ENCODE results near the gene ATG13. TPM values are rescaled to one million over a fixed set of nuclear protein-coding genes. Genes with fewer than 3 reads are reported as not detected.
A peak's percentile ranks its signal among the peaks of the same experiment; 100 is the strongest.

The ATG13 gene
- total RNA-seq, 2 donors from 2014 or later, result 96.4 to 130 TPM

- no peak for TF ChIP-seq CTCF (conservative IDR thresholded peaks at IDR 0.05)
- H3K27me3 Mint-ChIP-seq (ENCODE audit: insufficient read depth), result no peaks in the 10 kb centered on the region
- H3K27ac ChIP-seq (ENCODE audit: low read depth, low read length), result no peak overlapping the region
- H3K9me3 Mint-ChIP-seq, result no peaks in the 10 kb centered on the region
- H3K36me3 Mint-ChIP-seq (ENCODE audit: low read depth), result peaks cover 62% of the 10 kb centered on the region
- peak; percentile 42 for DNase-seq
- H3K4me1 Mint-ChIP-seq, result no peaks in the 10 kb centered on the region
- no peak overlapping the region for H3K4me3 Mint-ChIP-seq
- H3K4me3 ChIP-seq (ENCODE audit: low read length), result no peak overlapping the region
- no peaks in the 10 kb centered on the region for H3K27me3 ChIP-seq (ENCODE audit: control insufficient read depth, insufficient read depth, low read length, poor library complexity, severe bottlenecking)
- peaks cover 65% of the 10 kb centered on the region for H3K36me3 ChIP-seq (ENCODE audit: control insufficient read depth, insufficient read depth, low read length)
- no peak overlapping the region for H3K9ac ChIP-seq (ENCODE audit: extremely low read depth, low read length, poor library complexity, severe bottlenecking)
- no peak overlapping the region for H3K27ac Mint-ChIP-seq
- H3K9me3 ChIP-seq (ENCODE audit: control insufficient read depth, low read length), result peaks cover 7% of the 10 kb centered on the region
- no peaks in the 10 kb centered on the region for H3K4me1 ChIP-seq (ENCODE audit: control insufficient read depth, insufficient read depth, low read length)
- 85 to 97% methylated on average over 4 to 5 of the region's 6 CpGs for WGBS, 2 experiments (ENCODE audit: insufficient coverage in 1 of 2, insufficient read length in 1 of 2)
Observed at GRCh38 chr11:46628961-46629360, 11.6 kb downstream of the ATG13 start.

GRCh38 chr11:46630237-46630636, 12.9 kb downstream of the ATG13 start:
- Histone ChIP-seq H3K27me3 (ENCODE audit: control insufficient read depth, insufficient read depth, low read length, poor library complexity, severe bottlenecking) (no peaks in the 10 kb centered on the region), H3K9ac (ENCODE audit: extremely low read depth, low read length, poor library complexity, severe bottlenecking) (no peak overlapping the region), H3K36me3 (ENCODE audit: control insufficient read depth, insufficient read depth, low read length) (peaks cover 52% of the 10 kb centered on the region), H3K9me3 (ENCODE audit: control insufficient read depth, low read length) (peaks cover 6% of the 10 kb centered on the region), H3K4me3 (ENCODE audit: low read length) (no peak overlapping the region), H3K4me1 (ENCODE audit: control insufficient read depth, insufficient read depth, low read length) (no peaks in the 10 kb centered on the region), H3K27ac (ENCODE audit: low read depth, low read length) (no peak overlapping the region)
- Mint-ChIP-seq H3K36me3 (ENCODE audit: low read depth) (peaks cover 51% of the 10 kb centered on the region), H3K9me3 (no peaks in the 10 kb centered on the region), H3K27me3 (ENCODE audit: insufficient read depth) (no peaks in the 10 kb centered on the region), H3K27ac (no peak overlapping the region), H3K4me3 (no peak overlapping the region), H3K4me1 (no peaks in the 10 kb centered on the region)
- no peak for TF ChIP-seq CTCF (conservative IDR thresholded peaks at IDR 0.05)
- WGBS, 2 experiments (ENCODE audit: insufficient coverage in 1 of 2, insufficient read length in 1 of 2), result 100% methylated on average over 1 of the region's 1 CpG
- no peak for DNase-seq

- H3K4me1 Mint-ChIP-seq, result peaks cover 8% of the 10 kb centered on the region
- DNase-seq, result peak; percentile 19
- Histone ChIP-seq H3K36me3 (ENCODE audit: control insufficient read depth, insufficient read depth, low read length) (peaks cover 43% of the 10 kb centered on the region), H3K4me1 (ENCODE audit: control insufficient read depth, insufficient read depth, low read length) (no peaks in the 10 kb centered on the region), H3K9ac (ENCODE audit: extremely low read depth, low read length, poor library complexity, severe bottlenecking) (no peak overlapping the region), H3K27ac (ENCODE audit: low read depth, low read length) (no peak overlapping the region), H3K4me3 (ENCODE audit: low read length) (no peak overlapping the region), H3K9me3 (ENCODE audit: control insufficient read depth, low read length) (no peaks in the 10 kb centered on the region), H3K27me3 (ENCODE audit: control insufficient read depth, insufficient read depth, low read length, poor library complexity, severe bottlenecking) (no peaks in the 10 kb centered on the region)
- WGBS, 2 experiments (ENCODE audit: insufficient coverage in 1 of 2, insufficient read length in 1 of 2), result 95% methylated on average over 2 of the region's 2 CpGs; no CpG with 5 or more reads in 1 of the 2 experiments
- TF ChIP-seq CTCF (conservative IDR thresholded peaks at IDR 0.05), result no peak
- peaks cover 51% of the 10 kb centered on the region for H3K36me3 Mint-ChIP-seq (ENCODE audit: low read depth)
- no peaks in the 10 kb centered on the region for H3K9me3 Mint-ChIP-seq
- H3K27me3 Mint-ChIP-seq (ENCODE audit: insufficient read depth), result no peaks in the 10 kb centered on the region
- no peak overlapping the region for H3K27ac Mint-ChIP-seq
- no peak overlapping the region for H3K4me3 Mint-ChIP-seq
Observed at GRCh38 chr11:46631676-46632075, 14.3 kb downstream of the ATG13 start.

Measured in endodermal cell (in vitro differentiated cells).